Measurements from ENCODE around the gene ULK3. TPM values are rescaled to one million over a fixed set of nuclear protein-coding genes. Genes with fewer than 3 reads are reported as not detected.

The ULK3 gene
- total and polyA plus RNA-seq, 10 of the 15 experiments (the other 5 are each of a cell fraction or from before 2014, with no cell fraction given) = 0.64 to 38.8 (median 27.1) TPM

- no peak for TF ChIP-seq IRF5 (IDR thresholded peaks at IDR 0.05; ENCODE audit: borderline replicate concordance)
- TF ChIP-seq ETV6 (conservative IDR thresholded peaks at IDR 0.05 in 1 of 2, IDR thresholded peaks at IDR 0.05 in 1 of 2; ENCODE audit: borderline replicate concordance in 1 of 2, low read depth in 1 of 2) = no peak
Measured at GRCh38 chr15:74812533-74812932, 30.4 kb downstream of the ULK3 start, which contains the start of gene LMAN1L (continued).

- no peak overlapping the region for H2AFZ ChIP-seq (ENCODE audit: control insufficient read depth, low read depth, low read length)
- no TSS peak for BruUV-seq (replicated peaks)
- H4K20me1 ChIP-seq (ENCODE audit: control insufficient read depth, insufficient read depth) = no peaks in the 10 kb centered on the region
- no peak for DNase-seq (ENCODE audit: low read depth, low spot score)
- H3K36me3 ChIP-seq (ENCODE audit: control insufficient read depth in 2 of 2, insufficient read depth in 2 of 2, low read length in 1 of 2) = no peaks in the 10 kb centered on the region
- in situ Hi-C loops (cut with MboI) (no loop called here), intact Hi-C loops (cut with micrococcal nuclease; ENCODE audit: unreplicated experiment) (no loop called here)
- no peak overlapping the region for H3K4me2 ChIP-seq (ENCODE audit: control insufficient read depth, insufficient read depth)
- no peaks in the 10 kb centered on the region for H3K9me3 ChIP-seq (replicated peaks; ENCODE audit: control insufficient read depth, insufficient read depth, low read length)
- H3K4me1 ChIP-seq (ENCODE audit: control insufficient read depth, insufficient read depth, low read length) = no peaks in the 10 kb centered on the region
- H3K4me3 ChIP-seq = no peak overlapping the region
- WGBS (ENCODE audit: insufficient coverage, insufficient replicate concordance, low lambda C conversion rate, missing lambda C conversion rate) = 0% methylated on average over 3 of the region's 3 CpGs
- no peak overlapping the region for H3K27ac ChIP-seq (ENCODE audit: control insufficient read depth, insufficient read depth)
- ChIA-PET POLR2A (interaction anchor here (0.8 kb wide), 1 partner anchor 97 kb away, joined by 3 read pairs; the partner anchor contains the start of gene FAM219B), RAD21 (ENCODE audit: unreplicated experiment) (interaction anchor here (0.7 to 2.5 kb wide), 4 partner anchors 10 to 92 kb away, joined by 3 to 10 read pairs (median 6); no protein-coding TSS in a partner anchor), CTCF (interaction anchor here (1.0 to 3.7 kb wide), 7 partner anchors 10 to 140 kb away, joined by 3 to 21 read pairs (median 7); no protein-coding TSS in a partner anchor), SMC1A (ENCODE audit: uncharacterized antibody, unreplicated experiment) (interaction anchor here (0.7 to 1.2 kb wide), 2 partner anchors 17 to 23 kb away, joined by 3 read pairs; no protein-coding TSS in a partner anchor)
- no peak for FAIRE-seq
- no peaks in the 10 kb centered on the region for H3K79me2 ChIP-seq (ENCODE audit: control insufficient read depth, insufficient read depth, low read length)
- no peak overlapping the region for H3K9ac ChIP-seq (ENCODE audit: control insufficient read depth, insufficient read depth, low read length)
- no peaks in the 10 kb centered on the region for H3K27me3 ChIP-seq (replicated peaks in 1 of 2; ENCODE audit: control insufficient read depth in 2 of 2, insufficient read depth in 2 of 2, low read length in 1 of 2)
- ATAC-seq = no peak
- TF ChIP-seq MEF2A (IDR thresholded peaks at IDR 0.05; ENCODE audit: insufficient read depth, low read depth, low read length) (no peak), ZBTB40 (IDR thresholded peaks at IDR 0.05; ENCODE audit: borderline replicate concordance) (no peak), USF2 (IDR thresholded peaks at IDR 0.05; ENCODE audit: borderline replicate concordance, low read depth, low read length) (no peak), ZNF24 (IDR thresholded peaks at IDR 0.05) (no peak), BCL11A (IDR thresholded peaks at IDR 0.05; ENCODE audit: low read depth, low read length) (no peak), BACH1 (IDR thresholded peaks at IDR 0.05; ENCODE audit: borderline replicate concordance) (no peak), IRF3 (IDR thresholded peaks at IDR 0.05) (no peak), PAX8 (IDR thresholded peaks at IDR 0.05) (no peak), WRNIP1 (IDR thresholded peaks at IDR 0.05; ENCODE audit: borderline replicate concordance, low read depth, low read length) (no peak)
Measured at GRCh38 chr15:74809956-74810355, 33.0 kb downstream of the ULK3 start.

All from GM12878 (cell line).